ENCODE data around the gene AGTRAP.

DNA sequence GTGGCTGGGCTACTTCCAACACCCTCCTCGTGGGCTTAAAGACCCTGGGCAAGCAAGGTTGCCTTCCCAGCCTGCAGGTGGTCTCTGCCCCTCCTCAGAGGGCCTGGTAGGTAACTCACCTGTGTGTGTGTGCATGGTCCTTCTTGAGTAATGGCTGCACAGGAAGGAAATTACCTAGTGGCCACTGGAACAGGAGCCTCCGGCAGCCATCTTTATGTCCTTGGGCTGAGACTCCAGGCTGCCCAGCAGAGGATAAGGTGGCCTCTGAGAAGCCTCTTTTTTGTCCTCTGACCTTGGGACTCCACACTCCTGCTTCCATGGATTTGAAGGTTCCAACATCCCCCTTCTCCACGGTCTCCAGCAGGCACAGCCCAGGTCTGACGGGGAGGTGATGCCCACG, 24.4 kb upstream of the AGTRAP start:
- TF ChIP-seq CTCF (IDR thresholded peaks at IDR 0.05) = no peak
- TF ChIP-seq POLR2AphosphoS5 (IDR thresholded peaks at IDR 0.05; ENCODE audit: insufficient read depth in 1 of 2, low read depth in 1 of 2) = no peak
